Measurements from ENCODE around the gene ZFAND4.

- TF ChIP-seq CTCF (IDR thresholded peaks at IDR 0.05) (no peak), POLR2A (IDR thresholded peaks at IDR 0.05) (no peak)
Measured at GRCh38 chr10:45640049-45640448, 32.5 kb downstream of the ZFAND4 start.

Data from right lobe of liver (tissue), 4 donors.